ENCODE measurements around the gene CUBN. TPM values are rescaled to one million over a fixed set of nuclear protein-coding genes. Genes with fewer than 3 reads are reported as not detected.
"Not testable (repeated sequence)": the region's sequence is repeated elsewhere in the genome, so short reads cannot be mapped to it uniquely, and the experiment has no call there.

The CUBN gene
- total RNA-seq, 1 donor from 2014 or later, result 2.5 TPM

DNA sequence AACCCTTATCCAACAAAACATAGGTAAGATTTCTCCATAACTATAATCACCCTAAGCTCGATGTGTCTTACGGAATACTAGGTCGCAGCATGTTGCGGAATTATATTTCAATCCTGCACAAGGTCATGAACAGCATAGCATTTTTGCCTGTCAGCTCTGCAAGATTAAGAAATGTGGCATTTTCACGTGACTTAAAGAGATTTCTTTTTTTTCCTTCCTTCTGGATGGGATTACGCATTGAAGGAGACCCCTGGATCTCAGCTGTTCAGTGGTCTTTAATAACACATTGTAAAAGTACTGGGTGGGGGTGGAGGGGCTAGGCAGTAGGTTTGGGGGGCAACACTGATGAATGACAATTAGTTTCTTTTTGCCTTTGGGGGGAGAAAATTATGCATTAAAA lies 106.7 kb downstream of the CUBN start:
- no peaks in the 10 kb centered on the region for H3K9me3 Mint-ChIP-seq
- H3K27me3 Mint-ChIP-seq, result peaks cover 2% of the 10 kb centered on the region
- TF ChIP-seq, protein P1, sequence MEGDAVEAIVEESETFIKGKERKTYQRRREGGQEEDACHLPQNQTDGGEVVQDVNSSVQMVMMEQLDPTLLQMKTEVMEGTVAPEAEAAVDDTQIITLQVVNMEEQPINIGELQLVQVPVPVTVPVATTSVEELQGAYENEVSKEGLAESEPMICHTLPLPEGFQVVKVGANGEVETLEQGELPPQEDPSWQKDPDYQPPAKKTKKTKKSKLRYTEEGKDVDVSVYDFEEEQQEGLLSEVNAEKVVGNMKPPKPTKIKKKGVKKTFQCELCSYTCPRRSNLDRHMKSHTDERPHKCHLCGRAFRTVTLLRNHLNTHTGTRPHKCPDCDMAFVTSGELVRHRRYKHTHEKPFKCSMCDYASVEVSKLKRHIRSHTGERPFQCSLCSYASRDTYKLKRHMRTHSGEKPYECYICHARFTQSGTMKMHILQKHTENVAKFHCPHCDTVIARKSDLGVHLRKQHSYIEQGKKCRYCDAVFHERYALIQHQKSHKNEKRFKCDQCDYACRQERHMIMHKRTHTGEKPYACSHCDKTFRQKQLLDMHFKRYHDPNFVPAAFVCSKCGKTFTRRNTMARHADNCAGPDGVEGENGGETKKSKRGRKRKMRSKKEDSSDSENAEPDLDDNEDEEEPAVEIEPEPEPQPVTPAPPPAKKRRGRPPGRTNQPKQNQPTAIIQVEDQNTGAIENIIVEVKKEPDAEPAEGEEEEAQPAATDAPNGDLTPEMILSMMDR (IDR thresholded peaks at IDR 0.05), result no peak
- no peaks in the 10 kb centered on the region for H3K36me3 Mint-ChIP-seq (ENCODE audit: low read depth)
- peaks cover 26% of the 10 kb centered on the region for H3K4me1 Mint-ChIP-seq
- CTCF ChIA-PET, result no interaction called here
- POLR2A ChIA-PET, result no interaction called here
- no peak for ATAC-seq (ENCODE audit: low read depth)
- no peak overlapping the region for H3K4me3 Mint-ChIP-seq
- intact Hi-C loops (cut with micrococcal nuclease), result loop anchor here (1.0 kb wide), 3 partner anchors 177 to 207 kb away; no protein-coding TSS in a partner anchor
- no peak overlapping the region for H3K27ac Mint-ChIP-seq
- no peak for DNase-seq

DNA sequence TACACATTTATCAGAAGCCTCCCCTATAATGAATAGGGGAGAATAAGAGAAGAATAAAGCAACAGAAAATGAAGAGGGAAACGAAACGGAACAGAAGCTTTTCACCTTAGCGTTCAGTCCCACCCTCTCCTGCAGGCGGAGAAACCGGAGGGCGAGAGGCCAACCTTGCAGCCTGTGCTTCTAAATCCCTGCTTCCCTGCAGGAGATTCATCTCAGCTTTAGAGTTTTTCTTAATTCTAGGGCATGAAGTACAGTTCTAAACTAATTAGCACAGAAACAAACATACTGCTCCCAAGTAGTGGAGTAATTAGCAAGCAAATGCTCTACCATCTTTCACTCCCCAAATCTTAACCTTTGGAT lies 107.2 kb downstream of the CUBN start:
- intact Hi-C loops (cut with micrococcal nuclease), result no loop called here
- Mint-ChIP-seq H3K4me3 (no peak overlapping the region), H3K36me3 (ENCODE audit: low read depth) (no peaks in the 10 kb centered on the region), H3K4me1 (peaks cover 26% of the 10 kb centered on the region), H3K27ac (no peak overlapping the region), H3K9me3 (no peaks in the 10 kb centered on the region), H3K27me3 (peaks cover 2% of the 10 kb centered on the region)
- ATAC-seq (ENCODE audit: low read depth) (no peak), DNase-seq (no peak)
- TF ChIP-seq, protein P1 (IDR thresholded peaks at IDR 0.05), result no peak
- ChIA-PET CTCF (no interaction called here), POLR2A (no interaction called here)

DNA sequence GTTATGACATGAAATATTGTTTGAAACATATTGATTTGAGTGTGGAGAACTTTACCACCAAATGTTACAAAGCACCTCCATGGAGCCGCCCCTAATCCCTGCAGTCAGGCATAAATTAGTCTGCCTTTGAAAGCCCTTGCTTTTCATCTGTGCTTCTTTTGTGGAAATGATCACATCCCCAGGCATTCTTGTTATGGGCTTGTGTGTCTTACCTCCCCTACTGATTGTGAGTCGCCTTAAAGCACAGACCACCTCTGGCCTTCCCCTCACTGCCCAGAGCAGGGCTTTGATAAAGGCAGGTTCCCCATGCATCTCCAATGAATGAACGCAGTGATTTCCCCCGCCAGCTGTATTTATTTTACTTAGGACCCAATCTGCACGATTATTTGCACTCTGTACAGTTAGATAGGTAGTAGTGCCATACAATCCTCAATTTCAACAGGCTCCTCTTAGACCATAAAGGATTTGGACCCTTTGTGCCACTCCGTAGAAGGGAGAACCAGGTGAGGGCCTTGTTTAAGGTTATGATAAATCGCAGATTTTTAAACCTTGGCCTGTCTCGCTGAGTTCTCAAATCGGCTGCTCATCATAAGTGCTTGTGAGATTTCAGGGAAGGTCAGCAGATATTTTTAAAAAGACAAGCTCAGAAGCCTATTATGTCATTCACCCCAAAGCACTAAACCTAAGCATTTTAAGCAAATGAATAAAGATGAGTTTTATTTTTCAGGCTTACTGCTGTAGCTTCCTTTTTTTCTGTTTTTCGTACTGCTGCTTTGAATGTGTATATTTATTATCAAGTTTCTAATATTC lies 107.8 kb downstream of the CUBN start:
- ChIA-PET POLR2A (no interaction called here), CTCF (no interaction called here)
- TF ChIP-seq, protein P1 (IDR thresholded peaks at IDR 0.05), result no peak
- Mint-ChIP-seq H3K36me3 (ENCODE audit: low read depth) (no peaks in the 10 kb centered on the region), H3K27ac (no peak overlapping the region), H3K9me3 (no peaks in the 10 kb centered on the region), H3K4me1 (peaks cover 23% of the 10 kb centered on the region), H3K4me3 (no peak overlapping the region), H3K27me3 (peaks cover 2% of the 10 kb centered on the region)
- DNase-seq (no peak), ATAC-seq (ENCODE audit: low read depth) (no peak)
- intact Hi-C loops (cut with micrococcal nuclease), result no loop called here

DNA sequence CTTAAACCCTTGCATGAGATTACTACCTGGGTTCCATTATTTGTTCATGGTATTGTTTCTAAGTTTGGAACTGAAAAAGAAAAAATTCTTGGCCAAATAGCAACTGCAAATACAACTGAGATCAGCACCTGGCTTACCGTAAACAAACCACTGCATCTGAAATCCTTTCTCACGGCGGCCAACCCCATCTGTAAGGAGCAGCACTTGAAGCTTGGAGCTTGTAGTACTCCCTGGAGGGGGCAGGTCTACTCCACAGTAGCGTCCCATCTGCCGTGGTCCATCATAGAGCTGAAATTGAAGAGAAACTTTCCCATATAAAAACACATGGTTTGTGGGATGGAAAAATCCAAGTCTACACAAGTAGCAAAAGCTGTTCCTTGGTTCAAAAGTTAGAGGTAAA lies 109.9 kb downstream of the CUBN start:
- no peaks in the 10 kb centered on the region for H3K36me3 Mint-ChIP-seq (ENCODE audit: low read depth)
- ChIA-PET POLR2A (no interaction called here), CTCF (no interaction called here)
- H3K9me3 Mint-ChIP-seq, result no peaks in the 10 kb centered on the region
- TF ChIP-seq, protein P1 (IDR thresholded peaks at IDR 0.05), result no peak
- peaks cover 2% of the 10 kb centered on the region for H3K27me3 Mint-ChIP-seq
- DNase-seq (no peak), ATAC-seq (ENCODE audit: low read depth) (no peak)
- peaks cover 11% of the 10 kb centered on the region for H3K4me1 Mint-ChIP-seq
- no peak overlapping the region for H3K4me3 Mint-ChIP-seq
- intact Hi-C loops (cut with micrococcal nuclease), result no loop called here
- H3K27ac Mint-ChIP-seq, result no peak overlapping the region

DNA sequence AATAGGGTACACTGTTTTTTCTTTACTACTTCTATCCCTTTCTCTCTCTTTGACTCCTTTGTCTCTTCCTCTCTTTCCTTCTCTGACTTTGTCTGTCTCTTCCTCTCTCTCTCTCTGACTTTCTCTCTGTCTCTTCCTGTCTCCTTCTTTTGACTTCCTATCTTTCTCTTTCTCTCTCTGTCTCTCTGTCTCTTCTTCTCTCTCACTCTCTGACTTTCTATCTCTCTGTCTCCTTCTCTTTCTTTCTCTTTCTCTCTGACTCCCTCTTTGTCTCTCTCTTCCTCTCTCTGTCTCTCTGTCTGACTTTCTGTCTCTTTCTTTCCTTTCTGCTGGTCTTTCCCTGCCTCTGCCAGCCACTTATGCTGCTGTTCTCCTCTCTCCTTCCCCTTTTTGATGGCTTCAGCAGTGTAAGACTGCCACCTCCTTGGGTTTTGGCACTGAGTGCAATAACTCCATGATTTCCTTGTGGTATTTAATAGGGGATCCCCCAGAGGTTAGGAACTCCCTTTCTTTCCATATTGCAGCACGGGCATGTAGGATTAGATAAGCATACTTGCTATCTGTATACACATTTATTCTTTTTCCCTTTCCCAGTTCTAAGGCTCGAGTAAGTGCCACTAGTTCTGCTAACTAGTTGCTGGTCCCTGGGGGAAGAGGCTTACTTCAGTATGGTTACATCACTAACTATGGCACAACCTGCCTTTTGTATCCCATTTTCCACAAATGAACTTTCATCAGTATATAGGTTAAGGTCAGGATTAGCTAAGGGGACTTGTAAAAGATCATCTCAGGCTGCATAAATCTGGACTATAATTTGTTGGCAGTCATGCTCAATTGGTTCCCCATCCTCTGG lies 116.3 kb downstream of the CUBN start:
- DNase-seq; CTCF ChIA-PET; H3K4me3 Mint-ChIP-seq; H3K36me3 Mint-ChIP-seq (ENCODE audit: low read depth); POLR2A ChIA-PET; ATAC-seq (ENCODE audit: low read depth); H3K27ac Mint-ChIP-seq; H3K27me3 Mint-ChIP-seq; intact Hi-C loops (cut with micrococcal nuclease); H3K4me1 Mint-ChIP-seq; H3K9me3 Mint-ChIP-seq: not testable (repeated sequence)

DNA sequence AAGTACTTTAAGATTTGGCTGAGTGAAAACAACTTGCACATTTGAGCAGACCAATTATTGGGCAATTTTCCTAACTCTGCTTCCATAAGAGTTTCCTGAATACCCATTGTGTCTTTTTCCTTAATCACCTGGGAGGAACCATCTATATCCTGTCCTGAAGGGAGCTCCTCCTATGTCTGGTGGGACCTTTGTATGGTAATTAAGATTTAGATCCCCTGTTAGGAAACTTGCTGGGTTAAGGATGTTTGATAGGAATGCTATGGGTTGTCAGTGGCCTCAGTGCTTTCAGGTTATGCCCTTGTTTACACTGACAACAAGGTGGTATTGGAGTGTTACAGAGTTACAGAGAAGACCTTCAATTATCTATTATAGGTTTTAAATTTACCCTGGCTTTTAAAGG lies 116.9 kb downstream of the CUBN start:
- POLR2A ChIA-PET; DNase-seq; H3K4me1 Mint-ChIP-seq; ATAC-seq (ENCODE audit: low read depth); H3K9me3 Mint-ChIP-seq; intact Hi-C loops (cut with micrococcal nuclease); H3K36me3 Mint-ChIP-seq (ENCODE audit: low read depth); CTCF ChIA-PET; H3K27me3 Mint-ChIP-seq; H3K27ac Mint-ChIP-seq; H3K4me3 Mint-ChIP-seq: not testable (repeated sequence)

All from activated B cell treated with CpG ODN at 0.5 μM for 24 hours (primary cell).